Choroid plexus epithelial cell (primary cell): ENCODE measurements around the gene RXRA.

Experiments used
- DNase-seq: peaks from one replicate; pipeline ENCODE4 v3.0.0-alpha.2; 2010; ENCODE audit warnings: low read depth
- H3K4me3 ChIP-seq: 2 replicates; pipeline ENCODE4 v1.5.1; 2011; ENCODE audit warnings: low read depth, mild to moderate bottlenecking, control low read depth, low read length, moderate library complexity
- CTCF ChIP-seq: conservative IDR thresholded peaks from 2 replicates; pipeline ENCODE4 v1.5.1; 2011; ENCODE audit warnings: low read depth, mild to moderate bottlenecking, control low read depth, inconsistent platforms, low read length, moderate library complexity

RXRA gene

DNA sequence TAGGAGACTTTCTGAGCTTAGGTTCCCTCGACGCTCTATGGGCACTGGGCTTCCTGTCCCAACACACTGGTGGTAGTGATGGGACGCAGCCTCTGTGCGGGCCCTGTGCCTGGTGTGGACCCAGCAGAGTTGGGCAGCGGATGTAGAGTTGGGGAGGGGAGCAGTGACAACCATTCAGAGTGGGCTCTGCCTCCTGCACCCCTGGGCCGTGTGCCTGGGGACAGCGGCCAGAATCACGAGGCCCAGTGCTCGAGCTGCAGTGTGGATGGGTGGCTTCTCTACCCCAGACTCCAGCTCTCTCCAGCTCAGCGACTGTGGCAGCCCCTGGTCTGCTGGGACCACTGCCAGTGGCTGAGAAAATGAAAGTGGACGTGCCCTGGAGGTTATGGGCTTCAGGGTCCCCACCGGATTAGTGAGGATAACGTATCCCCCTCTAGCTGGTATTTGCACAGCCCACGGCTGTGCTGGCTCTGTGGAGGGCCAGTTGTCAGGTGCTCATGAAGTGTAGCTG lies 18.6 kb downstream of the RXRA start:
- no peak overlapping the region for H3K4me3 ChIP-seq
- TF ChIP-seq CTCF, result no peak
- no peak for DNase-seq

GRCh38 chr9:134345737-134346136 lies 19.5 kb downstream of the RXRA start:
- no peak for TF ChIP-seq CTCF
- H3K4me3 ChIP-seq, result no peak overlapping the region
- no peak for DNase-seq

DNA sequence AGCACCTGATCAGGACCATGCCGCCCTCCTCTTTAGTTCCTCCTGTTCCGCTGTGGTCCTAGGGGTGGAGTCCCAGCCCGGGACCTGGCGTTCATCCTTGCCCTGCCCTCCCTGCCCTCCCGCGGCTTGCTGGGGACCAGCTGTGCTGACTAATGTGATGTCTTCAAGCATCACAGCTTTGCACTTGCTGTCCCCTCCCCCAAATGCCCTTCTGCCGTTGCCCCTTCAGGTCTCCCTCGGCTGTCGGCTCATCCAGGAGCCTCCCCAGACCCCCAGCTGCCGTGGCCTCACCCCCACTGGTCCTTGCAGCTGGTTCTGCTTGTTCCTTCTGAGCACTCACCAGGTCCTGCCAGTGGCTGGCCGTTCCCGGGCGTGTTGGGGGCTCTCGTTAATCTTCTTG lies 19.9 kb downstream of the RXRA start:
- DNase-seq, result no peak
- no peak for TF ChIP-seq CTCF
- no peak overlapping the region for H3K4me3 ChIP-seq

- no peak for TF ChIP-seq CTCF
- DNase-seq, result no peak
- no peak overlapping the region for H3K4me3 ChIP-seq
Measured at GRCh38 chr9:134346840-134347583, 20.8 kb downstream of the RXRA start.

DNA sequence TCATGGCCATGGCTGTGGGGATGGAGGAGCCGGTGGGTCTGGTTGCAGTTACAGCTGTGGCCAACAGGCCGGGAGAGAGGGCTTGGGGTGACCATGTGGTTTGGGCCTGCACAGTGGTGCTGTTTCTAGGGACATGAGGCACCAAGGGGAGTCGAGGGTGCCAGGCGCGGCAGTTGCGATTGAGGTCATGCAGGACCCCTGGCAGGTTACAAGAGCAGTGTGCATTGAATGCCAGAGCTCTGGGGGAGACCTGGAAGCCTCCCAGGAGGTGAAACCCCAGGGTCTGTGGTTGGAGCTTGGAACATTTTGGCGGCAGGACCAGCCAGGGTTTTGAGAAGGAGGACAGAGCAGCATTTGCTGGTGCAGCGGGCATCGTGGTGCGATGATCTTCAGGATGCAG lies 21.7 kb downstream of the RXRA start:
- no peak overlapping the region for H3K4me3 ChIP-seq
- no peak for DNase-seq
- no peak for TF ChIP-seq CTCF

GRCh38 chr9:134348404-134349155 lies 22.3 kb downstream of the RXRA start:
- H3K4me3 ChIP-seq, result no peak overlapping the region
- no peak for DNase-seq
- TF ChIP-seq CTCF, result no peak

DNA sequence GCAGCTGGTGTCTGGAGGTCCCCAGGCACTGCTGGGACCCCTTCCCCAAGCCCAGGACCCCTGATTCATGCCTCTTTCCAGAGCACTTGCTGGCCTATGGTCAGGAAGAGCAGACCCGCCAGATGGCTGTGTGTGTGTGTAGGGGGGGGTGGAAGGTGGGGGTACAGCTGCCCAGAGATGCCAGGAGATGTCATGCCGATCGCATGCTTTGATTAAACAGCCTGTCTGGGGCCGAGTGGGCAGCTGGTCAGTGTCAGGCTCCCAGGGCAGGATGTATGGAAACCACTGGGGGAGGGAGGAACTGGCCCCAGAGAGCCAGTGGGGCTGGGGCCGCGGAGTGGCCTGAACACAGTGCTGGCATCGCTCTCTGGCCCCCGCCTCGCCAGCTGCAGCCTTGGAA lies 23.7 kb downstream of the RXRA start:
- TF ChIP-seq CTCF, result no peak
- no peak overlapping the region for H3K4me3 ChIP-seq
- no peak for DNase-seq
